ENCODE results near the gene PAPPA. TPM values are rescaled to one million over a fixed set of nuclear protein-coding genes. Genes with fewer than 3 reads are reported as not detected.

Gene PAPPA
- total RNA-seq, 1 experiment from 2014 or later, result 0.05 TPM

DNA sequence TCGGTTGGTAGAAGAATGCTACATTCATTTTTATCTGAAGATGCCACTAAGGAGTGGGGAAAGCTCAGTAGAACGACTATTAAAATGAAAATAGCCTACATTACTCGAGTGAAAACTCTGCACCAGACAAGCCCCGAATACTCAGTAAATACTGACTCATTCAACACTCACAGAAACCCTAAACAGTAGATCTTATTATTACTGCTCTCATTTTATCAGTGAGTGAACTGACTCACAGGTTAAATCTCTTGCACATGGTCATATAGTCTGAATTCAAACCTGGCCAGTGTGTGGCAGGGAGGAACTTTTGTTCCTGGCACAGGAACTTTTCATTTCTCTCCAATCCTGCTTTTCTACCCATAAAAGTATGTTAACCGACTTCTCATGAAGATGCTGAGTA, 9.6 kb upstream of the PAPPA start:
- no peaks in the 10 kb centered on the region for H4K20me1 ChIP-seq (ENCODE audit: insufficient read depth)
- no peak overlapping the region for H3K4me2 ChIP-seq (ENCODE audit: low read length)
- TF ChIP-seq CEBPB (IDR thresholded peaks at IDR 0.05; ENCODE audit: low read depth) (no peak), EZH2phosphoT487 (IDR thresholded peaks at IDR 0.05; ENCODE audit: borderline replicate concordance) (no peak), POLR2AphosphoS5 (IDR thresholded peaks at IDR 0.05; ENCODE audit: low read depth, low read length) (no peak), ZNF274 (IDR thresholded peaks at IDR 0.05; ENCODE audit: low read depth, low read length) (no peak), SIN3A (IDR thresholded peaks at IDR 0.05; ENCODE audit: low read depth) (no peak), JUND (IDR thresholded peaks at IDR 0.05) (no peak), EZH2 (IDR thresholded peaks at IDR 0.05) (no peak), CBX3 (IDR thresholded peaks at IDR 0.05; ENCODE audit: low read depth) (no peak), SP1 (IDR thresholded peaks at IDR 0.05; ENCODE audit: low read depth) (no peak), EGR1 (IDR thresholded peaks at IDR 0.05; ENCODE audit: low read depth) (no peak), TCF7L2 (IDR thresholded peaks at IDR 0.05; ENCODE audit: borderline replicate concordance, extremely low read depth, insufficient read depth, insufficient read length) (no peak), FOSL1 (IDR thresholded peaks at IDR 0.05; ENCODE audit: low read depth) (no peak), YY1 (IDR thresholded peaks at IDR 0.05; ENCODE audit: extremely low read depth, insufficient replicate concordance, low read depth, low read length) (no peak)
- TF ChIP-seq, protein P1, sequence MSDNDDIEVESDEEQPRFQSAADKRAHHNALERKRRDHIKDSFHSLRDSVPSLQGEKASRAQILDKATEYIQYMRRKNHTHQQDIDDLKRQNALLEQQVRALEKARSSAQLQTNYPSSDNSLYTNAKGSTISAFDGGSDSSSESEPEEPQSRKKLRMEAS (IDR thresholded peaks at IDR 0.05), result no peak
- TF ChIP-seq, protein P2, sequence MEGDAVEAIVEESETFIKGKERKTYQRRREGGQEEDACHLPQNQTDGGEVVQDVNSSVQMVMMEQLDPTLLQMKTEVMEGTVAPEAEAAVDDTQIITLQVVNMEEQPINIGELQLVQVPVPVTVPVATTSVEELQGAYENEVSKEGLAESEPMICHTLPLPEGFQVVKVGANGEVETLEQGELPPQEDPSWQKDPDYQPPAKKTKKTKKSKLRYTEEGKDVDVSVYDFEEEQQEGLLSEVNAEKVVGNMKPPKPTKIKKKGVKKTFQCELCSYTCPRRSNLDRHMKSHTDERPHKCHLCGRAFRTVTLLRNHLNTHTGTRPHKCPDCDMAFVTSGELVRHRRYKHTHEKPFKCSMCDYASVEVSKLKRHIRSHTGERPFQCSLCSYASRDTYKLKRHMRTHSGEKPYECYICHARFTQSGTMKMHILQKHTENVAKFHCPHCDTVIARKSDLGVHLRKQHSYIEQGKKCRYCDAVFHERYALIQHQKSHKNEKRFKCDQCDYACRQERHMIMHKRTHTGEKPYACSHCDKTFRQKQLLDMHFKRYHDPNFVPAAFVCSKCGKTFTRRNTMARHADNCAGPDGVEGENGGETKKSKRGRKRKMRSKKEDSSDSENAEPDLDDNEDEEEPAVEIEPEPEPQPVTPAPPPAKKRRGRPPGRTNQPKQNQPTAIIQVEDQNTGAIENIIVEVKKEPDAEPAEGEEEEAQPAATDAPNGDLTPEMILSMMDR (IDR thresholded peaks at IDR 0.05 in 2 of 3, conservative IDR thresholded peaks at IDR 0.05 in 1 of 3; ENCODE audit: borderline replicate concordance in 1 of 3, insufficient read depth in 1 of 3, low read depth in 2 of 3, low read length in 2 of 3), result no peak
- intact Hi-C loops (cut with micrococcal nuclease), result no loop called here
- RAD21 ChIA-PET (ENCODE audit: low non-redundant PET in 1 of 2, low total read pairs in 2 of 2, uncharacterized antibody in 2 of 2, unreplicated experiment in 2 of 2), result no interaction called here
- POLR2A ChIA-PET, result no interaction called here
- ATAC-seq, result no peak
- H3K27ac ChIP-seq (ENCODE audit: low read depth, low read length), result no peak overlapping the region
- H3K79me2 ChIP-seq (ENCODE audit: insufficient read depth, low read length), result no peaks in the 10 kb centered on the region
- H3K4me3 ChIP-seq (replicated peaks in 1 of 2; ENCODE audit: low read depth in 1 of 2, low read length in 2 of 2), result no peak overlapping the region
- no peaks in the 10 kb centered on the region for H3K9me2 ChIP-seq (ENCODE audit: insufficient read depth)
- no peaks in the 10 kb centered on the region for H3K9me3 ChIP-seq (ENCODE audit: control insufficient read depth in 1 of 2, insufficient read depth in 1 of 2, low read depth in 1 of 2, low read length in 2 of 2)
- CTCF ChIA-PET, result no interaction called here
- H3K36me3 ChIP-seq (ENCODE audit: control insufficient read depth in 1 of 2, insufficient read depth in 2 of 2, low read length in 2 of 2), result no peaks in the 10 kb centered on the region
- no peak for DNase-seq (ENCODE audit: low read depth, low spot score)
- peaks cover 45% of the 10 kb centered on the region; the same call in 1 of the 2 replicates for H3K27me3 ChIP-seq (ENCODE audit: insufficient read depth, low read length)
- H3K4me1 ChIP-seq (ENCODE audit: control insufficient read depth in 1 of 2, insufficient read depth in 2 of 2, low read length in 2 of 2), result no peaks in the 10 kb centered on the region
- H3K9ac ChIP-seq (ENCODE audit: low read length), result no peak overlapping the region
- no peak overlapping the region for H2AFZ ChIP-seq (ENCODE audit: low read depth, low read length, poor library complexity, severe bottlenecking)
- BruUV-seq (replicated peaks), result no TSS peak
